Suprapubic skin (tissue), 4 donors: Measurements from ENCODE around the gene CFAP92. TPM values are rescaled to one million over a fixed set of nuclear protein-coding genes. Genes with fewer than 3 reads are reported as not detected.
A peak's percentile ranks its signal among the peaks of the same experiment; 100 is the strongest.

Source experiments
- DNase-seq, 2 donors: peaks; one replicate each; pipeline ENCODE4 v3.0.0-alpha.2; 2019; ENCODE audit warnings: low spot score in 2 of 2
- H3K27ac ChIP-seq: fragments of 200-600 bp; sonication (generic); one replicate; pipeline ENCODE4 v1.5.1; 2019
- H3K27me3 ChIP-seq: fragments of 200-600 bp; sonication (generic); one replicate; pipeline ENCODE4 v1.5.1; 2019
- H3K36me3 ChIP-seq: fragments of 200-600 bp; sonication (generic); one replicate; pipeline ENCODE4 v1.5.1; 2019
- H3K4me1 ChIP-seq: fragments of 200-600 bp; sonication (generic); one replicate; pipeline ENCODE4 v1.5.1; 2019
- H3K4me3 ChIP-seq: fragments of 200-600 bp; sonication (generic); one replicate; pipeline ENCODE4 v1.5.1; 2019; ENCODE audit warnings: mild to moderate bottlenecking
- H3K9me3 ChIP-seq: fragments of 200-600 bp; sonication (generic); one replicate; pipeline ENCODE4 v1.5.1; 2019
- CTCF ChIP-seq, 2 donors: fragments of 200-600 bp in 1 of 2; fragments of 450-650 bp in 1 of 2; sonication (generic) in 1 of 2; IDR thresholded peaks; one replicate each; pipeline ENCODE4 v1.5.1; 2016 to 2019; ENCODE audit warnings: antibody characterized with exemption in 2 of 2, mild to moderate bottlenecking in 1 of 2, moderate library complexity in 1 of 2
- EP300 ChIP-seq: sonication (generic); formaldehyde crosslinking; IDR thresholded peaks from one replicate; pipeline ENCODE4 v1.6.1; 2017; ENCODE audit warnings: antibody characterized with exemption
- POLR2A ChIP-seq, 2 donors: fragments of 450-650 bp; IDR thresholded peaks; one replicate each; pipeline ENCODE4 v1.6.1; 2017; ENCODE audit warnings: antibody characterized with exemption in 2 of 2, mild to moderate bottlenecking in 2 of 2, moderate library complexity in 2 of 2
- POLR2AphosphoS5 ChIP-seq, 3 donors: sonication (generic); formaldehyde crosslinking; IDR thresholded peaks; one replicate each; pipeline ENCODE4 v1.6.1; 2017; ENCODE audit warnings: antibody characterized with exemption in 3 of 3
- WGBS: methylation state at CpG from one replicate; pipeline ENCODE4 v1.1.5; 2018; 5-methylcytosine and 5-hydroxymethylcytosine counted together
- total RNA-seq, 4 donors: library from RNA; depleted of rRNA; stranded (reverse); fragments of >200 nt; gene quantifications; one replicate each; pipeline ENCODE4 v1.1.0, GENCODE V29; 2016

Gene CFAP92
- total RNA-seq, 4 donors from 2014 or later = 0.11 to 1.7 (median 0.87) TPM

- TF ChIP-seq POLR2AphosphoS5 (IDR thresholded peaks at IDR 0.05) (no peak), POLR2A (IDR thresholded peaks at IDR 0.05) (no peak), CTCF (IDR thresholded peaks at IDR 0.05) (no peak), EP300 (no peak)
- Histone ChIP-seq H3K4me3 (no peak overlapping the region), H3K4me1 (no peaks in the 10 kb centered on the region), H3K36me3 (no peaks in the 10 kb centered on the region), H3K27ac (no peak overlapping the region), H3K9me3 (no peaks in the 10 kb centered on the region), H3K27me3 (no peaks in the 10 kb centered on the region)
- 81% methylated on average over 3 of the region's 3 CpGs for WGBS
- no peak for DNase-seq
Measured at GRCh38 chr3:128984596-128984995, 9.3 kb downstream of the CFAP92 start.

- Histone ChIP-seq H3K9me3 (no peaks in the 10 kb centered on the region), H3K4me3 (no peak overlapping the region), H3K4me1 (no peaks in the 10 kb centered on the region), H3K36me3 (no peaks in the 10 kb centered on the region), H3K27me3 (no peaks in the 10 kb centered on the region), H3K27ac (no peak overlapping the region)
- TF ChIP-seq POLR2AphosphoS5 (IDR thresholded peaks at IDR 0.05) (no peak), CTCF (IDR thresholded peaks at IDR 0.05) (no peak), EP300 (no peak), POLR2A (IDR thresholded peaks at IDR 0.05) (no peak)
- WGBS = 86% methylated on average over 9 of the region's 9 CpGs
- no peak for DNase-seq
Measured at GRCh38 chr3:128983293-128984069, 10.4 kb downstream of the CFAP92 start.

GRCh38 chr3:128975276-128975675 lies 18.6 kb downstream of the CFAP92 start:
- Histone ChIP-seq H3K27me3 (no peaks in the 10 kb centered on the region), H3K4me3 (no peak overlapping the region), H3K27ac (no peak overlapping the region), H3K9me3 (no peaks in the 10 kb centered on the region), H3K36me3 (no peaks in the 10 kb centered on the region), H3K4me1 (peaks cover 15% of the 10 kb centered on the region)
- no peak for DNase-seq
- 95% methylated on average over 1 of the region's 1 CpG for WGBS
- TF ChIP-seq POLR2A (IDR thresholded peaks at IDR 0.05) (no peak), EP300 (no peak), CTCF (IDR thresholded peaks at IDR 0.05) (no peak), POLR2AphosphoS5 (IDR thresholded peaks at IDR 0.05) (no peak)

- no peak for TF ChIP-seq EP300
- TF ChIP-seq POLR2AphosphoS5 (IDR thresholded peaks at IDR 0.05) = no peak
- TF ChIP-seq CTCF (IDR thresholded peaks at IDR 0.05) = no peak
- no peak for TF ChIP-seq POLR2A (IDR thresholded peaks at IDR 0.05)
- peak in 1 of 2 donors; percentile 24 for DNase-seq
- Histone ChIP-seq H3K27me3 (no peaks in the 10 kb centered on the region), H3K36me3 (no peaks in the 10 kb centered on the region), H3K4me3 (no peak overlapping the region), H3K4me1 (peaks cover 17% of the 10 kb centered on the region), H3K27ac (no peak overlapping the region), H3K9me3 (no peaks in the 10 kb centered on the region)
- 64% methylated on average over 5 of the region's 5 CpGs for WGBS
Measured at GRCh38 chr3:128973988-128974564, 19.8 kb downstream of the CFAP92 start.

GRCh38 chr3:128971421-128972100 lies 22.3 kb downstream of the CFAP92 start:
- Histone ChIP-seq H3K9me3 (no peaks in the 10 kb centered on the region), H3K4me1 (peaks cover 17% of the 10 kb centered on the region), H3K27ac (no peak overlapping the region), H3K27me3 (no peaks in the 10 kb centered on the region), H3K36me3 (no peaks in the 10 kb centered on the region), H3K4me3 (no peak overlapping the region)
- no peak for DNase-seq
- TF ChIP-seq EP300 (no peak), POLR2AphosphoS5 (IDR thresholded peaks at IDR 0.05) (no peak), CTCF (IDR thresholded peaks at IDR 0.05) (no peak), POLR2A (IDR thresholded peaks at IDR 0.05) (no peak)
- WGBS = 72% methylated on average over 6 of the region's 6 CpGs
